ENCODE results near the gene DNAJB14.

The DNAJB14 gene

GRCh38 chr4:99861120-99861905, 85.1 kb downstream of the DNAJB14 start:
- TF ChIP-seq PPARA (CRISPR knock-in tag; IDR thresholded peaks at IDR 0.05; ENCODE audit: borderline replicate concordance) (no peak), ISL1 (CRISPR knock-in tag; IDR thresholded peaks at IDR 0.05) (no peak), ZFP30 (CRISPR knock-in tag; IDR thresholded peaks at IDR 0.05) (no peak), TCF4 (CRISPR knock-in tag; IDR thresholded peaks at IDR 0.05; ENCODE audit: borderline replicate concordance) (no peak), ZNF8 (CRISPR knock-in tag; IDR thresholded peaks at IDR 0.05) (no peak), ZNF70 (CRISPR knock-in tag; IDR thresholded peaks at IDR 0.05) (no peak), BACH2 (CRISPR knock-in tag; IDR thresholded peaks at IDR 0.05; ENCODE audit: borderline replicate concordance) (no peak), RARB (CRISPR knock-in tag; IDR thresholded peaks at IDR 0.05) (no peak), TOX (CRISPR knock-in tag; IDR thresholded peaks at IDR 0.05; ENCODE audit: borderline replicate concordance) (no peak), ZC3H10 (CRISPR knock-in tag; IDR thresholded peaks at IDR 0.05) (no peak), ZNF565 (CRISPR knock-in tag; conservative IDR thresholded peaks at IDR 0.05; ENCODE audit: low read depth) (no peak), SNAI2 (CRISPR knock-in tag; IDR thresholded peaks at IDR 0.05) (no peak), GLIS3 (CRISPR knock-in tag; IDR thresholded peaks at IDR 0.05) (no peak), OSR1 (CRISPR knock-in tag; IDR thresholded peaks at IDR 0.05) (no peak), ESRRG (CRISPR knock-in tag; IDR thresholded peaks at IDR 0.05) (no peak)
- TF ChIP-seq, protein P1, sequence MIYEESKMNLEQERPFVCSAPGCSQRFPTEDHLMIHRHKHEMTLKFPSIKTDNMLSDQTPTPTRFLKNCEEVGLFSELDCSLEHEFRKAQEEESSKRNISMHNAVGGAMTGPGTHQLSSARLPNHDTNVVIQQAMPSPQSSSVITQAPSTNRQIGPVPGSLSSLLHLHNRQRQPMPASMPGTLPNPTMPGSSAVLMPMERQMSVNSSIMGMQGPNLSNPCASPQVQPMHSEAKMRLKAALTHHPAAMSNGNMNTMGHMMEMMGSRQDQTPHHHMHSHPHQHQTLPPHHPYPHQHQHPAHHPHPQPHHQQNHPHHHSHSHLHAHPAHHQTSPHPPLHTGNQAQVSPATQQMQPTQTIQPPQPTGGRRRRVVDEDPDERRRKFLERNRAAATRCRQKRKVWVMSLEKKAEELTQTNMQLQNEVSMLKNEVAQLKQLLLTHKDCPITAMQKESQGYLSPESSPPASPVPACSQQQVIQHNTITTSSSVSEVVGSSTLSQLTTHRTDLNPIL (CRISPR knock-in tag; IDR thresholded peaks at IDR 0.05; ENCODE audit: low read depth) = no peak
- TF ChIP-seq, protein P2, sequence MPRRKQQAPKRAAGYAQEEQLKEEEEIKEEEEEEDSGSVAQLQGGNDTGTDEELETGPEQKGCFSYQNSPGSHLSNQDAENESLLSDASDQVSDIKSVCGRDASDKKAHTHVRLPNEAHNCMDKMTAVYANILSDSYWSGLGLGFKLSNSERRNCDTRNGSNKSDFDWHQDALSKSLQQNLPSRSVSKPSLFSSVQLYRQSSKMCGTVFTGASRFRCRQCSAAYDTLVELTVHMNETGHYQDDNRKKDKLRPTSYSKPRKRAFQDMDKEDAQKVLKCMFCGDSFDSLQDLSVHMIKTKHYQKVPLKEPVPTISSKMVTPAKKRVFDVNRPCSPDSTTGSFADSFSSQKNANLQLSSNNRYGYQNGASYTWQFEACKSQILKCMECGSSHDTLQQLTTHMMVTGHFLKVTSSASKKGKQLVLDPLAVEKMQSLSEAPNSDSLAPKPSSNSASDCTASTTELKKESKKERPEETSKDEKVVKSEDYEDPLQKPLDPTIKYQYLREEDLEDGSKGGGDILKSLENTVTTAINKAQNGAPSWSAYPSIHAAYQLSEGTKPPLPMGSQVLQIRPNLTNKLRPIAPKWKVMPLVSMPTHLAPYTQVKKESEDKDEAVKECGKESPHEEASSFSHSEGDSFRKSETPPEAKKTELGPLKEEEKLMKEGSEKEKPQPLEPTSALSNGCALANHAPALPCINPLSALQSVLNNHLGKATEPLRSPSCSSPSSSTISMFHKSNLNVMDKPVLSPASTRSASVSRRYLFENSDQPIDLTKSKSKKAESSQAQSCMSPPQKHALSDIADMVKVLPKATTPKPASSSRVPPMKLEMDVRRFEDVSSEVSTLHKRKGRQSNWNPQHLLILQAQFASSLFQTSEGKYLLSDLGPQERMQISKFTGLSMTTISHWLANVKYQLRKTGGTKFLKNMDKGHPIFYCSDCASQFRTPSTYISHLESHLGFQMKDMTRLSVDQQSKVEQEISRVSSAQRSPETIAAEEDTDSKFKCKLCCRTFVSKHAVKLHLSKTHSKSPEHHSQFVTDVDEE (CRISPR knock-in tag; IDR thresholded peaks at IDR 0.05) = no peak
- TF ChIP-seq, protein P3, sequence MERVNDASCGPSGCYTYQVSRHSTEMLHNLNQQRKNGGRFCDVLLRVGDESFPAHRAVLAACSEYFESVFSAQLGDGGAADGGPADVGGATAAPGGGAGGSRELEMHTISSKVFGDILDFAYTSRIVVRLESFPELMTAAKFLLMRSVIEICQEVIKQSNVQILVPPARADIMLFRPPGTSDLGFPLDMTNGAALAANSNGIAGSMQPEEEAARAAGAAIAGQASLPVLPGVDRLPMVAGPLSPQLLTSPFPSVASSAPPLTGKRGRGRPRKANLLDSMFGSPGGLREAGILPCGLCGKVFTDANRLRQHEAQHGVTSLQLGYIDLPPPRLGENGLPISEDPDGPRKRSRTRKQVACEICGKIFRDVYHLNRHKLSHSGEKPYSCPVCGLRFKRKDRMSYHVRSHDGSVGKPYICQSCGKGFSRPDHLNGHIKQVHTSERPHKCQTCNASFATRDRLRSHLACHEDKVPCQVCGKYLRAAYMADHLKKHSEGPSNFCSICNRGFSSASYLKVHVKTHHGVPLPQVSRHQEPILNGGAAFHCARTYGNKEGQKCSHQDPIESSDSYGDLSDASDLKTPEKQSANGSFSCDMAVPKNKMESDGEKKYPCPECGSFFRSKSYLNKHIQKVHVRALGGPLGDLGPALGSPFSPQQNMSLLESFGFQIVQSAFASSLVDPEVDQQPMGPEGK (CRISPR knock-in tag; IDR thresholded peaks at IDR 0.05; ENCODE audit: borderline replicate concordance) = no peak
- TF ChIP-seq, protein P4, sequence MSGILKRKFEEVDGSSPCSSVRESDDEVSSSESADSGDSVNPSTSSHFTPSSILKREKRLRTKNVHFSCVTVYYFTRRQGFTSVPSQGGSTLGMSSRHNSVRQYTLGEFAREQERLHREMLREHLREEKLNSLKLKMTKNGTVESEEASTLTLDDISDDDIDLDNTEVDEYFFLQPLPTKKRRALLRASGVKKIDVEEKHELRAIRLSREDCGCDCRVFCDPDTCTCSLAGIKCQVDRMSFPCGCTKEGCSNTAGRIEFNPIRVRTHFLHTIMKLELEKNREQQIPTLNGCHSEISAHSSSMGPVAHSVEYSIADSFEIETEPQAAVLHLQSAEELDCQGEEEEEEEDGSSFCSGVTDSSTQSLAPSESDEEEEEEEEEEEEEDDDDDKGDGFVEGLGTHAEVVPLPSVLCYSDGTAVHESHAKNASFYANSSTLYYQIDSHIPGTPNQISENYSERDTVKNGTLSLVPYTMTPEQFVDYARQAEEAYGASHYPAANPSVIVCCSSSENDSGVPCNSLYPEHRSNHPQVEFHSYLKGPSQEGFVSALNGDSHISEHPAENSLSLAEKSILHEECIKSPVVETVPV (CRISPR knock-in tag; IDR thresholded peaks at IDR 0.05) = no peak
- no peak for ATAC-seq

GRCh38 chr4:99860521-99860920, 85.9 kb downstream of the DNAJB14 start:
- ATAC-seq = no peak
- TF ChIP-seq ZNF8 (CRISPR knock-in tag; IDR thresholded peaks at IDR 0.05) (no peak), PPARA (CRISPR knock-in tag; IDR thresholded peaks at IDR 0.05; ENCODE audit: borderline replicate concordance) (no peak), ZFP30 (CRISPR knock-in tag; IDR thresholded peaks at IDR 0.05) (no peak), TCF4 (CRISPR knock-in tag; IDR thresholded peaks at IDR 0.05; ENCODE audit: borderline replicate concordance) (no peak), CSDC2 (CRISPR knock-in tag; IDR thresholded peaks at IDR 0.05) (no peak), TOX (CRISPR knock-in tag; IDR thresholded peaks at IDR 0.05; ENCODE audit: borderline replicate concordance) (no peak), ZNF565 (CRISPR knock-in tag; conservative IDR thresholded peaks at IDR 0.05; ENCODE audit: low read depth) (no peak), ZNF70 (CRISPR knock-in tag; IDR thresholded peaks at IDR 0.05) (no peak), ARNTL (CRISPR knock-in tag; IDR thresholded peaks at IDR 0.05; ENCODE audit: borderline replicate concordance, low read depth) (no peak), ESRRG (CRISPR knock-in tag; IDR thresholded peaks at IDR 0.05) (no peak), GLIS3 (CRISPR knock-in tag; IDR thresholded peaks at IDR 0.05) (no peak), ZFP3 (CRISPR knock-in tag; IDR thresholded peaks at IDR 0.05) (no peak), ZC3H10 (CRISPR knock-in tag; IDR thresholded peaks at IDR 0.05) (no peak), BACH2 (CRISPR knock-in tag; IDR thresholded peaks at IDR 0.05; ENCODE audit: borderline replicate concordance) (no peak), ISL1 (CRISPR knock-in tag; IDR thresholded peaks at IDR 0.05) (no peak), RARB (CRISPR knock-in tag; IDR thresholded peaks at IDR 0.05) (no peak), SNAI2 (CRISPR knock-in tag; IDR thresholded peaks at IDR 0.05) (no peak)
- TF ChIP-seq, protein P4 (CRISPR knock-in tag; IDR thresholded peaks at IDR 0.05) = no peak
- TF ChIP-seq, protein P3 (CRISPR knock-in tag; IDR thresholded peaks at IDR 0.05; ENCODE audit: borderline replicate concordance) = no peak
- TF ChIP-seq, protein P1 (CRISPR knock-in tag; IDR thresholded peaks at IDR 0.05; ENCODE audit: low read depth) = no peak
